K562 (cell line): ENCODE results near the gene ZFP3.

Source experiments
- BMI1 ChIP-seq: fragments of 150-350 bp; IDR thresholded peaks from 2 replicates; pipeline ENCODE4 v1.6.1; 2014; ENCODE audit warnings: low read length
- FOXP1 ChIP-seq: sonication (generic); formaldehyde crosslinking; IDR thresholded peaks from 2 replicates; pipeline ENCODE4 v1.8.0; 2022; ENCODE audit warnings: mild to moderate bottlenecking, missing genetic modification reagents
- NR3C1 ChIP-seq: sonication (generic); formaldehyde crosslinking; IDR thresholded peaks from 2 replicates; pipeline ENCODE4 v1.8.1; 2022; ENCODE audit warnings: missing genetic modification reagents
- PBX2 ChIP-seq, 2 experiments: IDR thresholded peaks in 1 of 2; conservative IDR thresholded peaks in 1 of 2; 2 replicates each; pipeline ENCODE4 v1.6.1; 2016; ENCODE audit warnings: low read depth in 2 of 2, mild to moderate bottlenecking in 1 of 2, missing compliant biosample characterization in 1 of 2, missing genetic modification characterization in 1 of 2, moderate library complexity in 1 of 2
- POLR2A ChIP-seq: fragments of 450-650 bp; conservative IDR thresholded peaks from 2 replicates; pipeline ENCODE4 v1.6.1; 2016
- TF ChIP-seq, protein P1 (sequence below), 3 experiments: IDR thresholded peaks in 2 of 3; conservative IDR thresholded peaks in 1 of 3; 2 replicates each; pipeline ENCODE4 v1.5.1; 2011 to 2012; ENCODE audit warnings: low read length in 3 of 3, mild to moderate bottlenecking in 3 of 3, control low read depth in 2 of 3, improper control_type of control experiment in 1 of 3, inconsistent platforms in 1 of 3, low read depth in 1 of 3, mixed read lengths in 1 of 3, moderate library complexity in 1 of 3; ENCODE audit not compliant: insufficient read depth in 2 of 3
- TF ChIP-seq, protein P2 (sequence below): sonication (generic); formaldehyde crosslinking; IDR thresholded peaks from 2 replicates; pipeline ENCODE4 v1.8.1; 2023; ENCODE audit warnings: mild to moderate bottlenecking, missing genetic modification reagents

- TF ChIP-seq FOXP1 (CRISPR knock-in tag) (no peak), POLR2A (no peak), NR3C1 (CRISPR knock-in tag) (no peak), BMI1 (no peak), PBX2 (CRISPR knock-in tag; IDR thresholded peaks at IDR 0.05; ENCODE audit: low read depth) (no peak), PBX2 (tag; conservative IDR thresholded peaks at IDR 0.05; ENCODE audit: low read depth) (no peak)
- TF ChIP-seq, protein P1, sequence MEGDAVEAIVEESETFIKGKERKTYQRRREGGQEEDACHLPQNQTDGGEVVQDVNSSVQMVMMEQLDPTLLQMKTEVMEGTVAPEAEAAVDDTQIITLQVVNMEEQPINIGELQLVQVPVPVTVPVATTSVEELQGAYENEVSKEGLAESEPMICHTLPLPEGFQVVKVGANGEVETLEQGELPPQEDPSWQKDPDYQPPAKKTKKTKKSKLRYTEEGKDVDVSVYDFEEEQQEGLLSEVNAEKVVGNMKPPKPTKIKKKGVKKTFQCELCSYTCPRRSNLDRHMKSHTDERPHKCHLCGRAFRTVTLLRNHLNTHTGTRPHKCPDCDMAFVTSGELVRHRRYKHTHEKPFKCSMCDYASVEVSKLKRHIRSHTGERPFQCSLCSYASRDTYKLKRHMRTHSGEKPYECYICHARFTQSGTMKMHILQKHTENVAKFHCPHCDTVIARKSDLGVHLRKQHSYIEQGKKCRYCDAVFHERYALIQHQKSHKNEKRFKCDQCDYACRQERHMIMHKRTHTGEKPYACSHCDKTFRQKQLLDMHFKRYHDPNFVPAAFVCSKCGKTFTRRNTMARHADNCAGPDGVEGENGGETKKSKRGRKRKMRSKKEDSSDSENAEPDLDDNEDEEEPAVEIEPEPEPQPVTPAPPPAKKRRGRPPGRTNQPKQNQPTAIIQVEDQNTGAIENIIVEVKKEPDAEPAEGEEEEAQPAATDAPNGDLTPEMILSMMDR (IDR thresholded peaks at IDR 0.05 in 2 of 3, conservative IDR thresholded peaks at IDR 0.05 in 1 of 3; ENCODE audit: insufficient read depth in 2 of 3, low read depth in 1 of 3, low read length in 3 of 3) = no peak
- TF ChIP-seq, protein P2, sequence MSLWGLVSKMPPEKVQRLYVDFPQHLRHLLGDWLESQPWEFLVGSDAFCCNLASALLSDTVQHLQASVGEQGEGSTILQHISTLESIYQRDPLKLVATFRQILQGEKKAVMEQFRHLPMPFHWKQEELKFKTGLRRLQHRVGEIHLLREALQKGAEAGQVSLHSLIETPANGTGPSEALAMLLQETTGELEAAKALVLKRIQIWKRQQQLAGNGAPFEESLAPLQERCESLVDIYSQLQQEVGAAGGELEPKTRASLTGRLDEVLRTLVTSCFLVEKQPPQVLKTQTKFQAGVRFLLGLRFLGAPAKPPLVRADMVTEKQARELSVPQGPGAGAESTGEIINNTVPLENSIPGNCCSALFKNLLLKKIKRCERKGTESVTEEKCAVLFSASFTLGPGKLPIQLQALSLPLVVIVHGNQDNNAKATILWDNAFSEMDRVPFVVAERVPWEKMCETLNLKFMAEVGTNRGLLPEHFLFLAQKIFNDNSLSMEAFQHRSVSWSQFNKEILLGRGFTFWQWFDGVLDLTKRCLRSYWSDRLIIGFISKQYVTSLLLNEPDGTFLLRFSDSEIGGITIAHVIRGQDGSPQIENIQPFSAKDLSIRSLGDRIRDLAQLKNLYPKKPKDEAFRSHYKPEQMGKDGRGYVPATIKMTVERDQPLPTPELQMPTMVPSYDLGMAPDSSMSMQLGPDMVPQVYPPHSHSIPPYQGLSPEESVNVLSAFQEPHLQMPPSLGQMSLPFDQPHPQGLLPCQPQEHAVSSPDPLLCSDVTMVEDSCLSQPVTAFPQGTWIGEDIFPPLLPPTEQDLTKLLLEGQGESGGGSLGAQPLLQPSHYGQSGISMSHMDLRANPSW (CRISPR knock-in tag) = no peak
Measured at GRCh38 chr17:5133311-5133710, 55.0 kb downstream of the ZFP3 start.
